ENCODE results near the gene ZIC2. TPM values are rescaled to one million over a fixed set of nuclear protein-coding genes. Genes with fewer than 3 reads are reported as not detected.

The ZIC2 gene
- total and polyA plus RNA-seq, 2 of the 8 experiments (the other 6 are each of a cell fraction or from before 2014, with no cell fraction given), result 53.2 to 372 TPM

DNA sequence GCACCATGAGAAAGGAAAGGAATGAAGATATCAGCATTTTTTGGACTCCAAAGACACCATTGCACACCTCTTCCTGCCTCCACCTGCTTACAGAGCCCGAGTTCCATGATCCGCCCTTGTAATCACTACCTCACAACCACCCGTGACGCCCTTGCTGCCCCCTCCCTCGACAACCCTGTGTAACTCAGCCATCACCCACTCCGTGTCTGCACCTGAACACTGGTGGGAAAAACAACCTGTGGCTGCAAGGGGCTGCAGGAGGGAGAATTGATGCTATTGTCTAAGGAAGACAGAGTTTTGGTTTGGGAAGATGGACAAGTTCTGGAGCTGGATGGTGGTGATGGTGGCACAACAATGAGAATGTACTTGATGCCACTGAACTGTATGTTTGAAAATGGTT is 37.0 kb upstream of the ZIC2 start:
- H2BK12ac ChIP-seq (ENCODE audit: low read depth, low read length), result no peak overlapping the region
- TF ChIP-seq TAF7 (optimal IDR thresholded peaks at IDR 0.05; ENCODE audit: borderline replicate concordance, low read depth, low read length) (no peak), MAFK (IDR thresholded peaks at IDR 0.05; ENCODE audit: low read depth, low read length) (no peak), SUZ12 (IDR thresholded peaks at IDR 0.05; ENCODE audit: low read length) (no peak), JUN (IDR thresholded peaks at IDR 0.05; ENCODE audit: low read depth, low read length) (no peak), USF2 (IDR thresholded peaks at IDR 0.05; ENCODE audit: low read length) (no peak), SIN3A (conservative IDR thresholded peaks at IDR 0.05 in 1 of 2, IDR thresholded peaks at IDR 0.05 in 1 of 2; ENCODE audit: low read depth in 1 of 2, low read length in 2 of 2) (no peak), RNF2 (IDR thresholded peaks at IDR 0.05; ENCODE audit: borderline replicate concordance, low read depth, low read length, missing control alignments, poor library complexity, severe bottlenecking) (no peak), SRF (IDR thresholded peaks at IDR 0.05; ENCODE audit: low read depth, low read length) (no peak)

More for the DNA sequence above, 37.0 kb upstream of the ZIC2 start:
- H4K5ac ChIP-seq (ENCODE audit: insufficient read length, low read depth, low read length), result no peak overlapping the region
- 91% methylated on average over 6 of the region's 6 CpGs; no CpG with 5 or more reads in 1 of the 2 experiments for WGBS, 2 experiments (ENCODE audit: extremely low coverage in 1 of 2, insufficient coverage in 1 of 2, insufficient read length in 1 of 2, insufficient replicate concordance in 2 of 2, low coverage in 1 of 2, low lambda C conversion rate in 2 of 2, missing lambda C conversion rate in 1 of 2)
- no peaks in the 10 kb centered on the region for H4K20me1 ChIP-seq (replicated peaks in 1 of 2; ENCODE audit: control insufficient read depth in 1 of 2, insufficient read depth in 2 of 2, low read length in 2 of 2)
- no peak overlapping the region for H2AFZ ChIP-seq (ENCODE audit: low read length)
- no peak overlapping the region for H3K27ac ChIP-seq (ENCODE audit: low read depth, low read length)
- peaks cover 0 to 4% (median 1%) of the 10 kb centered on the region in 4 experiments; a peak in 3 of 7 replicates for H3K4me1 ChIP-seq (replicated peaks in 1 of 4; ENCODE audit: control insufficient read depth in 3 of 4, insufficient read depth in 4 of 4, low read length in 3 of 4)
- no peak overlapping the region for H3K4me3 ChIP-seq (ENCODE audit: extremely low read depth in 1 of 4, insufficient read depth in 2 of 4, low read depth in 3 of 4, low read length in 4 of 4)
- H3K4ac ChIP-seq (replicated peaks; ENCODE audit: insufficient read length, low read depth, low read length), result no peak overlapping the region
- H3K18ac ChIP-seq (ENCODE audit: extremely low read depth, low read length), result no peak overlapping the region
- H4K8ac ChIP-seq (ENCODE audit: extremely low read depth, insufficient read depth, low read length), result no peak overlapping the region
- H2BK120ac ChIP-seq (replicated peaks; ENCODE audit: low read depth, low read length), result no peak overlapping the region
- H3K36me3 ChIP-seq (ENCODE audit: control insufficient read depth in 2 of 4, insufficient read depth in 4 of 4, low read length in 3 of 4), result no peaks in the 10 kb centered on the region
- no peak overlapping the region for H2BK15ac ChIP-seq (ENCODE audit: low read length)
- H4K91ac ChIP-seq (replicated peaks; ENCODE audit: insufficient read length, low read length), result no peak overlapping the region
- H3K27me3 ChIP-seq (replicated peaks in 1 of 4; ENCODE audit: control insufficient read depth in 3 of 4, extremely low read depth in 1 of 4, insufficient read depth in 3 of 4, low read length in 3 of 4), result no peaks in the 10 kb centered on the region
- DNase-seq (ENCODE audit: low read depth in 1 of 2, low spot score in 2 of 2) (no peak), FAIRE-seq (no peak)
- no peaks in the 10 kb centered on the region for H3K79me2 ChIP-seq (ENCODE audit: control insufficient read depth in 1 of 2, insufficient read depth in 2 of 2, low read length in 2 of 2)
- H3K56ac ChIP-seq (replicated peaks; ENCODE audit: insufficient read length, low read depth, low read length), result no peak overlapping the region
- no peak overlapping the region for H3K4me2 ChIP-seq (ENCODE audit: insufficient read depth in 1 of 2, low read depth in 2 of 2, low read length in 2 of 2)
- ChIA-PET POLR2A (ENCODE audit: partially characterized antibody) (interaction anchor here (0.8 to 1.1 kb wide), 2 partner anchors 9 to 192 kb away, joined by 3 read pairs; no protein-coding TSS in a partner anchor), CTCF (ENCODE audit: partially characterized antibody) (interaction anchor here (1.1 to 1.5 kb wide), 4 partner anchors 9 to 28 kb away, joined by 3 to 6 read pairs (median 5); no protein-coding TSS in a partner anchor)
- no peak overlapping the region for H2BK20ac ChIP-seq (ENCODE audit: low read length)
- no peak overlapping the region for H2BK5ac ChIP-seq (ENCODE audit: low read depth, low read length)
- H3K9me3 ChIP-seq (ENCODE audit: insufficient read depth in 2 of 2, low read depth in 1 of 2, low read length in 1 of 2), result no peaks in the 10 kb centered on the region
- H3K9ac ChIP-seq (replicated peaks in 1 of 4; ENCODE audit: extremely low read depth in 1 of 4, low read depth in 3 of 4, low read length in 3 of 4), result no peak overlapping the region
- H2AK5ac ChIP-seq (ENCODE audit: low read depth, low read length), result no peak overlapping the region
- no peaks in the 10 kb centered on the region for H3K23me2 ChIP-seq (ENCODE audit: low read depth, low read length)
- no peak overlapping the region for H3K14ac ChIP-seq (ENCODE audit: insufficient read length)
- H3K79me1 ChIP-seq (ENCODE audit: low read depth, low read length), result no peaks in the 10 kb centered on the region
- no peak overlapping the region for H3K23ac ChIP-seq (ENCODE audit: insufficient read length)
